ENCODE results near the gene TSHR.
"Not testable (repeated sequence)": the region's sequence is repeated elsewhere in the genome, so short reads cannot be mapped to it uniquely, and the experiment has no call there.

The TSHR gene

GRCh38 chr14:80955416-80955941 lies at the start of gene TSHR:
Gene TSHR (plus strand): TSS chr14:80955621. CDS start chr14:80955681, 60 bp downstream.
- no peak for DNase-seq

- no peak for DNase-seq
Observed at GRCh38 chr14:80906336-80906735, 49.1 kb upstream of the TSHR start.

- no peak for DNase-seq
Observed at GRCh38 chr14:80906946-80907345, 48.5 kb upstream of the TSHR start.

- DNase-seq = not testable (repeated sequence)
Observed at GRCh38 chr14:80912013-80912412, 43.4 kb upstream of the TSHR start.

- DNase-seq = no peak
Observed at GRCh38 chr14:80919622-80920021, 35.8 kb upstream of the TSHR start.

- DNase-seq = no peak
Observed at GRCh38 chr14:80923368-80923767, 32.1 kb upstream of the TSHR start.

- no peak for DNase-seq
Observed at GRCh38 chr14:80924365-80925103, 30.9 kb upstream of the TSHR start.

GRCh38 chr14:80926397-80927082 lies 28.9 kb upstream of the TSHR start:
- DNase-seq = no peak

- no peak for DNase-seq
Observed at GRCh38 chr14:80927083-80927989, 28.1 kb upstream of the TSHR start.

GRCh38 chr14:80930095-80930494 lies 25.3 kb upstream of the TSHR start:
- DNase-seq = no peak

- no peak for DNase-seq
Observed at GRCh38 chr14:80930836-80931389, 24.5 kb upstream of the TSHR start.

- no peak for DNase-seq
Observed at GRCh38 chr14:80933282-80933681, 22.1 kb upstream of the TSHR start.

GRCh38 chr14:80933686-80934085 lies 21.7 kb upstream of the TSHR start:
- DNase-seq = no peak

- no peak for DNase-seq
Observed at GRCh38 chr14:80940146-80940545, 15.3 kb upstream of the TSHR start.

GRCh38 chr14:80941241-80942185 lies 13.9 kb upstream of the TSHR start, which contains the start of gene CEP128:
Gene CEP128 (minus strand): TSS chr14:80941738.
- peak; percentile 99 for DNase-seq

- DNase-seq = no peak
Observed at GRCh38 chr14:80942191-80942600, 13.2 kb upstream of the TSHR start.

GRCh38 chr14:80944861-80945617 lies 10.4 kb upstream of the TSHR start:
- DNase-seq = no peak

GRCh38 chr14:80946187-80946586 lies 9.2 kb upstream of the TSHR start:
- no peak for DNase-seq

GRCh38 chr14:80946797-80947196 lies 8.6 kb upstream of the TSHR start:
- DNase-seq = no peak

GRCh38 chr14:80948291-80948690 lies 7.1 kb upstream of the TSHR start:
- DNase-seq = no peak

- DNase-seq = no peak
Observed at GRCh38 chr14:80951491-80951890, 3.9 kb upstream of the TSHR start.
